H9 (cell line): ENCODE measurements around the gene RABGAP1. TPM values are rescaled to one million over a fixed set of nuclear protein-coding genes. Genes with fewer than 3 reads are reported as not detected.
A peak's percentile ranks its signal among the peaks of the same experiment; 100 is the strongest.

Experiments used
- DNase-seq: peaks from one replicate; pipeline ENCODE4 v3.0.0-alpha.2; 2017
- H2AFZ ChIP-seq: one replicate; pipeline ENCODE4 v1.6.1; 2013; ENCODE audit warnings: mild to moderate bottlenecking, low read length, control low read depth, moderate library complexity
- H2AK5ac ChIP-seq: 2 replicates; pipeline ENCODE4 v1.6.1; 2013; ENCODE audit warnings: low read length, control low read depth, mixed read lengths; ENCODE audit not compliant: insufficient read length
- H2BK120ac ChIP-seq: one replicate; pipeline ENCODE4 v1.6.1; 2013; ENCODE audit warnings: low read depth, mild to moderate bottlenecking, low read length, control low read depth, inconsistent platforms; ENCODE audit not compliant: poor library complexity, severe bottlenecking
- H2BK12ac ChIP-seq: 2 replicates; pipeline ENCODE4 v1.6.1; 2013; ENCODE audit warnings: low read length, control low read depth, mixed read lengths, low read depth; ENCODE audit not compliant: insufficient read length
- H2BK15ac ChIP-seq: 2 replicates; pipeline ENCODE4 v1.6.1; 2013; ENCODE audit warnings: low read depth, low read length, control low read depth
- H2BK20ac ChIP-seq: one replicate; pipeline ENCODE4 v1.6.1; 2013; ENCODE audit warnings: low read depth, mild to moderate bottlenecking, low read length, control low read depth, inconsistent platforms; ENCODE audit not compliant: poor library complexity, severe bottlenecking
- H2BK5ac ChIP-seq: 2 replicates; pipeline ENCODE4 v1.6.1; 2013; ENCODE audit warnings: low read length, control low read depth, mixed read lengths; ENCODE audit not compliant: insufficient read length
- H3K14ac ChIP-seq: 2 replicates; pipeline ENCODE4 v1.6.1; 2013; ENCODE audit warnings: low read length, control low read depth; ENCODE audit not compliant: insufficient read depth
- H3K18ac ChIP-seq: 2 replicates; pipeline ENCODE4 v1.6.1; 2013; ENCODE audit warnings: low read depth, mild to moderate bottlenecking, mixed read lengths, low read length, control low read depth; ENCODE audit not compliant: insufficient read length
- H3K23ac ChIP-seq: 2 replicates; pipeline ENCODE4 v1.6.1; 2013; ENCODE audit warnings: low read length, control low read depth, mixed read lengths, low read depth; ENCODE audit not compliant: insufficient read length
- H3K23me2 ChIP-seq: 2 replicates; pipeline ENCODE4 v1.6.1; 2013; ENCODE audit warnings: low read depth, mild to moderate bottlenecking, mixed read lengths, low read length, control low read depth; ENCODE audit not compliant: insufficient read length, poor library complexity, severe bottlenecking
- H3K27ac ChIP-seq: 2 replicates; pipeline ENCODE4 v1.5.1; 2013; ENCODE audit warnings: low read length, control low read depth, mixed read lengths, low read depth; ENCODE audit not compliant: insufficient read length
- H3K27me3 ChIP-seq: 2 replicates; pipeline ENCODE4 v1.6.1; 2013; ENCODE audit warnings: low read length, control low read depth, inconsistent platforms; ENCODE audit not compliant: insufficient read depth
- H3K4ac ChIP-seq: 2 replicates; pipeline ENCODE4 v1.6.1; 2013; ENCODE audit warnings: low read depth, mild to moderate bottlenecking, control low read depth, inconsistent platforms, low read length, moderate library complexity
- H3K4me1 ChIP-seq: 2 replicates; pipeline ENCODE4 v1.6.1; 2013; ENCODE audit warnings: low read length, control low read depth, inconsistent platforms; ENCODE audit not compliant: insufficient read depth
- H3K4me2 ChIP-seq: 2 replicates; pipeline ENCODE4 v1.6.1; 2013; ENCODE audit warnings: low read length, control low read depth, mixed read lengths; ENCODE audit not compliant: insufficient read length, insufficient read depth
- H3K56ac ChIP-seq: 2 replicates; pipeline ENCODE4 v1.6.1; 2013; ENCODE audit warnings: low read depth, mild to moderate bottlenecking, mixed read lengths, low read length, control low read depth; ENCODE audit not compliant: insufficient read length
- H3K79me1 ChIP-seq: 2 replicates; pipeline ENCODE4 v1.6.1; 2013; ENCODE audit warnings: low read depth, mild to moderate bottlenecking, moderate library complexity, low read length, control low read depth, inconsistent platforms; ENCODE audit not compliant: insufficient read depth, poor library complexity, severe bottlenecking
- H3K79me2 ChIP-seq: 2 replicates; pipeline ENCODE4 v1.6.1; 2013; ENCODE audit warnings: low read length, control low read depth, inconsistent platforms; ENCODE audit not compliant: insufficient read depth
- H3K9ac ChIP-seq: 2 replicates; pipeline ENCODE4 v1.6.1; 2013; ENCODE audit warnings: low read length, control low read depth, mixed read lengths; ENCODE audit not compliant: insufficient read length; ENCODE audit errors: extremely low read depth
- H3K9me3 ChIP-seq: one replicate; pipeline ENCODE4 v1.6.1; 2013; ENCODE audit warnings: low read depth, low read length, inconsistent platforms; ENCODE audit not compliant: control insufficient read depth
- H3T11ph ChIP-seq: one replicate; pipeline ENCODE4 v1.6.1; 2013; ENCODE audit warnings: mild to moderate bottlenecking, low read length, control low read depth, inconsistent platforms
- H4K20me1 ChIP-seq: one replicate; pipeline ENCODE4 v1.6.1; 2013; ENCODE audit not compliant: control insufficient read depth, insufficient read length, insufficient read depth
- H4K5ac ChIP-seq: 2 replicates; pipeline ENCODE4 v1.6.1; 2013; ENCODE audit warnings: low read depth, mild to moderate bottlenecking, mixed read lengths, low read length, control low read depth; ENCODE audit not compliant: insufficient read length
- H4K8ac ChIP-seq: replicated peaks from 2 replicates; pipeline ENCODE4 v1.6.1; 2013; ENCODE audit warnings: low read length, control low read depth, mixed read lengths, low read depth; ENCODE audit not compliant: insufficient read length
- H4K91ac ChIP-seq: 2 replicates; pipeline ENCODE4 v1.6.1; 2013; ENCODE audit warnings: low read depth, mild to moderate bottlenecking, moderate library complexity, mixed read lengths, low read length, control low read depth; ENCODE audit not compliant: insufficient read length
- H3K27ac Mint-ChIP-seq, 3 experiments: 2 replicates in 2 of 3; 3 replicates in 1 of 3; pipeline ENCODE4 v1.8.0; 2020 to 2021; ENCODE audit warnings: mixed read lengths in 3 of 3, mild to moderate bottlenecking in 1 of 3, moderate library complexity in 1 of 3
- H3K27me3 Mint-ChIP-seq: 2 replicates; pipeline ENCODE4 v1.8.0; 2021; ENCODE audit warnings: low read depth, mild to moderate bottlenecking, moderate library complexity, mixed read lengths
- H3K36me3 Mint-ChIP-seq, 3 experiments: 2 replicates in 2 of 3; 3 replicates in 1 of 3; pipeline ENCODE4 v1.8.0; 2020 to 2021; ENCODE audit warnings: low read depth in 3 of 3, mixed read lengths in 3 of 3; ENCODE audit not compliant: insufficient read depth in 1 of 3
- H3K4me1 Mint-ChIP-seq, 2 experiments: 2 replicates each; pipeline ENCODE4 v1.8.0; 2020; ENCODE audit warnings: mixed read lengths in 2 of 2
- H3K4me3 Mint-ChIP-seq, 2 experiments: 2 replicates in 1 of 2; 3 replicates in 1 of 2; pipeline ENCODE4 v1.8.0; 2020 to 2021; ENCODE audit warnings: mild to moderate bottlenecking in 2 of 2, mixed read lengths in 2 of 2, moderate library complexity in 1 of 2
- H3K9me3 Mint-ChIP-seq, 2 experiments: 2 replicates in 1 of 2; 3 replicates in 1 of 2; pipeline ENCODE4 v1.8.0; 2020; ENCODE audit warnings: mild to moderate bottlenecking in 2 of 2, mixed read lengths in 2 of 2, moderate library complexity in 1 of 2
- WGBS: extraction: QIAGEN DNeasy Blood & Tissue Kit; methylation state at CpG from one replicate; pipeline ENCODE4 v1.1.7; 2013; ENCODE audit warnings: missing lambda C conversion rate, low lambda C conversion rate, mixed read lengths; ENCODE audit not compliant: insufficient read length; ENCODE audit errors: extremely low coverage; 5-methylcytosine and 5-hydroxymethylcytosine counted together
- total RNA-seq: library from RNA; stranded (reverse); gene quantifications from 2 replicates; pipeline ENCODE4 v1.2.1, GENCODE V29; 2021
- TF ChIP-seq, protein P1 (sequence below): fragments of 200-600 bp; sonication (generic); conservative IDR thresholded peaks from 3 replicates; pipeline ENCODE4 v1.8.0; 2021; ENCODE audit warnings: antibody characterized with exemption, mild to moderate bottlenecking

Gene RABGAP1
- total RNA-seq, 1 experiment from 2014 or later: 31.6 TPM

DNA sequence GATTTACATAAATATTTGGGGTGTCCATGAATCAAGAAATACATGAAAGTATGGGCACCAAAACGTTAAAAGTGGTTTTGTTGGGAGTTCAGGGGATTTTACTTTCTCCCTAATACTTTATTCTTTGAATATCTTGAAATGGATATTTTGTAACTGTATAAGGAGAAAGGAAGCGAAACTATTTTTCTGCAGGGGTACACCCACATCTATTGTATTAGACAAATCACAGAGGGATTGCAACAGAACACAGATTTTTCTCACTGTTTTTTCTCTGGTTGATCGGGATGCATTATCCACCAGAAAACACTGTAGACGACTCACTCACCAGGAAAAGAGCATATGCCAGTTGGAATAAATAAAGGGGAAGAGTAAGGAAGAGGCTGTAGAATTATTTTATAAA, 1.2 kb upstream of the RABGAP1 start:
- peaks cover 6 to 33% (median 26%) of the 10 kb centered on the region in 3 experiments for H3K36me3 Mint-ChIP-seq

More for the DNA sequence above, 1.2 kb upstream of the RABGAP1 start:
- Histone ChIP-seq H4K91ac (no peak overlapping the region), H3K9me3 (no peaks in the 10 kb centered on the region), H3K4ac (no peak overlapping the region), H3K9ac (no peak overlapping the region), H3K18ac (no peak overlapping the region), H3K27me3 (no peaks in the 10 kb centered on the region), H2BK12ac (no peak overlapping the region), H2BK5ac (no peak overlapping the region), H4K20me1 (no peaks in the 10 kb centered on the region), H3K27ac (peak overlapping the region; percentile 72), H2AFZ (no peak overlapping the region), H3K23me2 (peaks cover 3% of the 10 kb centered on the region), H4K8ac (no peak overlapping the region), H3K23ac (no peak overlapping the region), H3K14ac (no peak overlapping the region), H3K56ac (no peak overlapping the region), H2BK20ac (no peak overlapping the region), H4K5ac (no peak overlapping the region), H3K79me2 (peaks cover 18% of the 10 kb centered on the region; the same call in 1 of the 2 replicates), H3T11ph (no peak overlapping the region), H3K79me1 (no peaks in the 10 kb centered on the region), H2AK5ac (no peak overlapping the region), H2BK120ac (no peak overlapping the region), H3K4me1 (peaks cover 2% of the 10 kb centered on the region; the same call in 1 of the 2 replicates), H2BK15ac (no peak overlapping the region), H3K4me2 (no peak overlapping the region)
- peak overlapping the region in 2 of 3 experiments; percentile 1 to 73; a peak in 2 of 7 replicates for H3K27ac Mint-ChIP-seq
- 0 out of 5 replicates have a peak overlapping the region, but pooled peaks of 1 of the 2 experiments have one; percentile 12 for H3K4me3 Mint-ChIP-seq
- TF ChIP-seq, protein P1, sequence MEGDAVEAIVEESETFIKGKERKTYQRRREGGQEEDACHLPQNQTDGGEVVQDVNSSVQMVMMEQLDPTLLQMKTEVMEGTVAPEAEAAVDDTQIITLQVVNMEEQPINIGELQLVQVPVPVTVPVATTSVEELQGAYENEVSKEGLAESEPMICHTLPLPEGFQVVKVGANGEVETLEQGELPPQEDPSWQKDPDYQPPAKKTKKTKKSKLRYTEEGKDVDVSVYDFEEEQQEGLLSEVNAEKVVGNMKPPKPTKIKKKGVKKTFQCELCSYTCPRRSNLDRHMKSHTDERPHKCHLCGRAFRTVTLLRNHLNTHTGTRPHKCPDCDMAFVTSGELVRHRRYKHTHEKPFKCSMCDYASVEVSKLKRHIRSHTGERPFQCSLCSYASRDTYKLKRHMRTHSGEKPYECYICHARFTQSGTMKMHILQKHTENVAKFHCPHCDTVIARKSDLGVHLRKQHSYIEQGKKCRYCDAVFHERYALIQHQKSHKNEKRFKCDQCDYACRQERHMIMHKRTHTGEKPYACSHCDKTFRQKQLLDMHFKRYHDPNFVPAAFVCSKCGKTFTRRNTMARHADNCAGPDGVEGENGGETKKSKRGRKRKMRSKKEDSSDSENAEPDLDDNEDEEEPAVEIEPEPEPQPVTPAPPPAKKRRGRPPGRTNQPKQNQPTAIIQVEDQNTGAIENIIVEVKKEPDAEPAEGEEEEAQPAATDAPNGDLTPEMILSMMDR: no peak
- no peaks in the 10 kb centered on the region for H3K9me3 Mint-ChIP-seq
- no CpG with 5 or more reads among the region's 4 CpGs for WGBS
- DNase-seq: no peak
- peaks cover 11 to 17% of the 10 kb centered on the region in 2 experiments for H3K4me1 Mint-ChIP-seq
- H3K27me3 Mint-ChIP-seq: no peaks in the 10 kb centered on the region
